NT2/D1 (cell line): ENCODE results near the gene FMNL2.

Source experiments
- SUZ12 ChIP-seq: IDR thresholded peaks from 2 replicates; pipeline ENCODE4 v1.6.1; 2011; ENCODE audit not compliant: insufficient read length, insufficient read depth; ENCODE audit errors: extremely low read depth
- YY1 ChIP-seq: IDR thresholded peaks from 2 replicates; pipeline ENCODE4 v1.6.1; 2011; ENCODE audit not compliant: insufficient read length, insufficient read depth
- ZNF274 ChIP-seq: IDR thresholded peaks from 2 replicates; pipeline ENCODE4 v1.6.1; 2011; ENCODE audit warnings: mild to moderate bottlenecking, low read depth, low read length

- TF ChIP-seq ZNF274 = no peak
- TF ChIP-seq YY1 = no peak
- TF ChIP-seq SUZ12 = no peak
Observed at GRCh38 chr2:152349416-152349815, 14.4 kb downstream of the FMNL2 start.
